Dermis blood vessel endothelial cell (primary cell): ENCODE data around the gene DLG2. TPM values are rescaled to one million over a fixed set of nuclear protein-coding genes. Genes with fewer than 3 reads are reported as not detected.

Source experiments
- DNase-seq: peaks from one replicate; pipeline ENCODE4 v3.0.0; 2010
- total RNA-seq: library from RNA; depleted of rRNA; stranded (reverse); fragments of >200 nt; gene quantifications from 2 replicates; pipeline ENCODE4 v1.2.3, GENCODE V29; 2014

The DLG2 gene
- total RNA-seq, 1 donor from 2014 or later, result 0.17 TPM

DNA sequence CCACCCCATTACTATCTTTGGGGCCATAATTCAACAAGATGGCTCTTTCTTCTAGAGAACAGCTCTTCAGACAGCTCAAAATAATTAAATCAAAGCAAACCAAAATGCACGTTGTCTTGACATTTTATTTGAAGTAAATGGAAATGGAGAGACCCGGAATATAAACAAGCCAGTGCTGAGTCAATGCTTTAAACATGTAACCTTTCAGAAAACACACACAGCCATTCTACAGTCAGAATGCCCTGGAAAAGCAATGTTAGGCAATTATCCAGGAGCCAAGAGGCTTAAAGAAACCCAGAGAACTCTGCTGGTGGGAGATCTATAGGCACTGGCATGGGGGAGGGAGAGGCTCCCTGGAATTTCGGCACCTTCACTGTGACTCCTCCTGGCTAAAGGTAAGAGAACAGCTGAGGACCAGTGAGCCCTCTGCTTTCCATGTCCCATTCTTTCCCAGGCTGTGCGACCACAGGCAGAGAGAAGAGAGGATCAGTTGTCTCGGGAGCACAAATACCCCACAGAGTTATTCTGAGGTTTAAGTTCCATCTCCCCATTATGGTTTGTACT lies 2086.9 kb downstream of the DLG2 start:
- DNase-seq, result no peak

DNA sequence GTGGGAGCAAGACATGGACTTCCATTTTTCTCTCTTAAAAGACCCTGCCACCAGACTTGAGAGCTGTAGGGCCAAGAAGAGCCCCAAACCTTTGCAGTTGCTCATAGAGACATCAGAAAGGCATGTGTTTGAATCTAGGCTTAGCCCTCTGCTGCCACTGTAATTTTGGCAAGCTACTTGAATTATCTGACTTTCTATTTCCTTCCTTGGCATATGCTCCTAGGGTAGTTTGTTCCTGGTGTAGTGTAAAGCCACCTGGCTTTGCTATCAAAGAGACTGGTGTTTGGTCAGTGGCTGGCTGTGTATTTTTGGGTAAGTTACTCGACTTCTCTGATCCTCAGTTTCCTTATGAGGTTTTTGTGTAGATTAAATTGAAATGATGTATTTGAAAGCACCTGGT lies 2088.9 kb downstream of the DLG2 start:
- DNase-seq, result no peak

DNA sequence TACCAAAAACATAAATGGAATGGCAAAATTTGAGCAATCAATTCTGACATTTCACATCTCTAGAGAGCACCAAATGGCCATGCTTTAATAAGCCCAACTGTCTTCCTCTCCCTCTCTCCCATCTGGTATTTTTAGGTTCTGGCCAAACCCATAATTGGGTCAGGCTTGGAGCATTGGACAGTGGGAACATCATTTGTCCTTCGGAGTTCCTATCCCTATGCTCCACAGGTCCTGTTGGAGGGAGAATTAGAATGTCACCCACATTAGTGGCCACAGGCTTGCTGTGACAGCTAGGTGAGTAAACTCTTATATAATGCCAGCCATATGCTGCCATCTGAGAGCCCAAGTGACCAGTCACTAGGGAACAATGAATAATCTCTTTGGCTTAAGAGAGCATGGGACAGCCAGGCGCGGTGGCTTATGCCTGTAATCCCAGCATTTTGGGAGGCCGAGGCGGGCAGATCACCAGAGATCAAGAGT lies 2090.0 kb downstream of the DLG2 start:
- no peak for DNase-seq

DNA sequence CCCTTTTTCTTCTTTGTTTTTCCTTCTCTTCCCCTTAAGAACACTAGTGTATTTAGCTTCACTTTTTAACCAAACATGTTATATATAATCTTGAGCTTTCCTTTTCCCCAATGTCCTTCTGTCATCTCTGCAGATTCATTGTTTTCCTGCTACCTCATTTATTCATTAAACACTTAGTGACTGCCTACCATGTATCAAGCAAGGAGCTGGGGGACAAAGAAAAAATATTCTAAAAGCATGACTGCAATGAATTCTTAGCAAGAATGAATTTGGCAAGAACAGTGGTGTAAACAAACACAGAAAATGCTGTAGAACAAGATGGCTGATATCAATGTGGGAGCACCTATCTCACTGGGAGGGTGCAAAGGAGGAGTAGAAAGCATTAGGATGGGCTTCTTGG lies 2094.0 kb downstream of the DLG2 start:
- DNase-seq, result no peak

DNA sequence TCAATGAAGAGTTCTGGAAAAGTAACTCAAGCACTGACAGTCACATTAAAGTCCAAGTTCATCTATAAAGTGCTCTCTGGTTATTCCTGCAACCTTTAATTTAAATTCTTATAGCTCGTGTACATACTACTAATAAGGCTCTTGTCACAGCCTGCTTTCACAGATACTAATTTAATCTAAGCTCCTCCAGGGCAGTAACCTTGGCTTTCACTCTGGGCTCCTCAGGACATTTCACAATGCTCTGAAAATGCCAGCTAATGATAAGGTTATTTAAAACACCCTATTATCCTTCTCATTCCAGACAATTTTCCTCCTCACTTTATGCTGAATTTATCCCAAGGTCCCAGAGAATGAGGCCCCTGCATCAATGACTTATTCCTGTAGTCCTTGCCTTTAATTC lies 2098.3 kb downstream of the DLG2 start:
- no peak for DNase-seq

DNA sequence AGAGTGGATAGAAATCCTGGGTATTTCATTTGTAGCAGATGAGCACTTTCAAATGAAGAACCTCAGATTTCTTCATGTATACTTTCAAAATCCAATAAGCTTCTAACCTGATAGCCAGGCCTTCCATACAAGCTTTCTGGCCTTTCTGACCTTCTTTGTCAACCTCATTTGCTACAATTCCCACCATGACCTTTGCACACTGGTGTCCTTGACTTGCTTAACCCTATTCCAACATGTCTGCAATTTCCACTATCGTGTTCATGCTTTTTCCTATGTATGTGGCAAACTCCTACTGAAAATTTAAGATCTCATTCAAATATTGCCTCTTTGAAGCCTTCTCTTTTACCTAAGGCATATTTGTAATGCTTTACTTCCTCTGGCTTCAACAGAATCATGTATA lies 2098.9 kb downstream of the DLG2 start:
- no peak for DNase-seq

DNA sequence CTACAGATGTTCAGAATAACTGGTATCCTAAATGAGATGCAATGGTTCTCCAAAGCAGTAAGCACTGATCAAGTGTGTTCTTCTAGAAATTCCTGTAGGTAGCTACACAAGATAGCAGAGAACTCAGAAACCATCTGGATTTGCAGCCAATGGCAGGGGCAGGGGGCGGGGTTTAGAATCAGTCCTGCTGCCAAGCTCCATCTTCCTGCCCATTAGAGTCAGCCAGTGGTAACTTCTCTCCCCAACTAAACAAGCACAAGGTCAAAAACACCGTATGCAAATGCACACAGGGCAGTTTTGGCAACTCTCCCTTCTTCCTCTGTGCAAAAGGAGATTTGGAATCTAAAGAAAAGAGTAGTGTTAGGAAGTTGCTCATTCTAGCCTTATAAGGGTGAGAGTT lies 2103.5 kb downstream of the DLG2 start:
- no peak for DNase-seq

DNA sequence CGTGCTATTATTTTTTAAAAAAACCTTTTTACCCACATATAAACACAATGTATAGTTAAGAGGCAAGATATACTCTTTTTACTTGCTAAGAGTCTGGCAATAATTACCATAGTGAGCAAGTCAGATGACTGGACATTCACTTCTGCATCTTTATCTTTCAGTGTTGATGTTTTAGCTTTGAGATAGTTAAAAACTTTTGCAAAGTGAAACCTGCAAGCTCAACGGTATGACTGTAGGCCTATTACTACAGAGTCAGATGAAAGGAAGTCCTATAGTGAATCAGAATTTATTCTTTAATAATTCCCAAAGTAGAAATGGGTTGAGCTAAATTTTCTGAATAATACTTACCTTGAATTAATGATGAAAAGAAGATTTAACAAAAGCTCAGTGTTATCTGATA lies 2104.2 kb downstream of the DLG2 start:
- DNase-seq, result no peak

DNA sequence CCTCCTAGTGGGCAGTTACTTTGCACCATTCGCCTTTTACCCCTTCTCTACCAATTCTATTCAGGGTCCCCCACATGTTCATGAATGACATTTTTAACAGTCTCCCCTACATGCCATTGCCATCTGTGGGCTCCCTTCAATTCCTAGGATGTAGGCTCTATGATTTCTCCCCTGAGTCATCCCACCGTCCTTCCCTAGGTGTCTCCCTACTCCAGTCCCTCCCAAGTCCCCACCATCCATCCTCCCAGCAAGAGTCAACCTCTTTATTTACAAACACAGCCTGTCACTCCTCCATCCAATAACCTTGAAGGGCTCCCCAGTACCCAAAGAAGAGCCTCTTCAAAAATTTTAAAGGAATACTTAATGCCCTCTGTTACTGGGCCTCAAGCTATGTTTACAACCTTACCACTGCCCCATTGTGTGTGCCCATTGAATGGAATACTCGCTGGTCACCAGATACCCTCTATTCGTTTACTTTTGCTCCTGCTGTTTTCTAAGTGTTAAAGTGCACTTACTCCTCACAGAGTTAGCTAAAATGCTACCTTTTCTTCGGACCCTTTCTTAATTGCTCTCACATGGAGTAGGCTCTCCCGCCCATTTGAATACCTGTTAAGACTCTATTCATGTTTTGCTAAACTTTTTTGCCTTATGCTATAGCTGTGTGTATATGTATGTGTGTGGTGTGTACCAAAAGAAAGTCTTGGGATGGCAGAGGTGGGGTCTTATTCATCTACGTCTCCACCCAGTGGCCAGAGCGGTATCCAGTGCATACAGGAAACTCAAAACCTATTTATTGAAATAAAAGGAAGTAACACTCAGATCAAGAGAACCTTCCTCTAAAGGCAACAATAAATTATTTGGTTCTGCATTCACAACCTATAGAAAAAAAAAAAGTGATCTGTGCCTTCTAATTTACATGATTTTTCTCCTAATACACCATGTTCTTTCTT lies 2105.2 kb downstream of the DLG2 start:
- DNase-seq, result no peak

DNA sequence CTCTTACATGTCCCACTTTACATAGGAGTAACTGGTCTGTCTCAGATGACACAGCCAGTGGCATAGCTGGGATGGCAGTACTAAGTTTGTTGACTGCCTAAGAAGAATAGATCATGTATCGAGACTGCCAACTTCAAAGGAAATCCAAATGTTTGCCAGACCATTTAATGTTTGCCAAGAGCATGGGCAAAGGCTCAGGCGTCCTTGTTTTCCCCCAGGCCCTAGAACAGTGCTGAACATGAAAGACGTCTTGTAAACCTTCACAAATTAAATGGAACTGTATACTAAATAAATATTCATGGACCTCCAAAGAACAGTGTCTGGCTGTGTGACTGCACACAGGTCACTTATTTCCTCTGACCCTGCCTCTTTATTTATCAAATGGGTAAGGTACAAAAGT lies 2106.3 kb downstream of the DLG2 start:
- no peak for DNase-seq

DNA sequence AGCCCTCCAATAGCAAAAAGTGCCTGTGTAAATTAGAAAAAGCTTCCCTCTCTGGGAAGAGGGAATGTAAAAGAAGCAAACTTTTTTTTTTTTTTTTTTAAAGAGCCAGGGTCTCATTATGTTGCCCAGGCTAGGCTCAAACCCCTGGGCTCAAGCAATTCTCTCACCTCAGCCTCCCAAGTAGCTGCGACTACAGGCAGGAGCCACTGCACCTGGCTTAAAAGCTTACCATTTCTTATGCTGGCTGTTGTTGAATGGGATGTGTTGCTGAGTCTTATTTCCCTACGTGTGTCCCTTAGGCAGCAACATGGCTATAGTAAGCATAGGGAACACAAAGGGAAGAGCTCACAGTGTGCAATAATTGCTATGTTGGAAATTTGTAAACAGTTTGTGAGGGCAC lies 2115.5 kb downstream of the DLG2 start:
- no peak for DNase-seq

DNA sequence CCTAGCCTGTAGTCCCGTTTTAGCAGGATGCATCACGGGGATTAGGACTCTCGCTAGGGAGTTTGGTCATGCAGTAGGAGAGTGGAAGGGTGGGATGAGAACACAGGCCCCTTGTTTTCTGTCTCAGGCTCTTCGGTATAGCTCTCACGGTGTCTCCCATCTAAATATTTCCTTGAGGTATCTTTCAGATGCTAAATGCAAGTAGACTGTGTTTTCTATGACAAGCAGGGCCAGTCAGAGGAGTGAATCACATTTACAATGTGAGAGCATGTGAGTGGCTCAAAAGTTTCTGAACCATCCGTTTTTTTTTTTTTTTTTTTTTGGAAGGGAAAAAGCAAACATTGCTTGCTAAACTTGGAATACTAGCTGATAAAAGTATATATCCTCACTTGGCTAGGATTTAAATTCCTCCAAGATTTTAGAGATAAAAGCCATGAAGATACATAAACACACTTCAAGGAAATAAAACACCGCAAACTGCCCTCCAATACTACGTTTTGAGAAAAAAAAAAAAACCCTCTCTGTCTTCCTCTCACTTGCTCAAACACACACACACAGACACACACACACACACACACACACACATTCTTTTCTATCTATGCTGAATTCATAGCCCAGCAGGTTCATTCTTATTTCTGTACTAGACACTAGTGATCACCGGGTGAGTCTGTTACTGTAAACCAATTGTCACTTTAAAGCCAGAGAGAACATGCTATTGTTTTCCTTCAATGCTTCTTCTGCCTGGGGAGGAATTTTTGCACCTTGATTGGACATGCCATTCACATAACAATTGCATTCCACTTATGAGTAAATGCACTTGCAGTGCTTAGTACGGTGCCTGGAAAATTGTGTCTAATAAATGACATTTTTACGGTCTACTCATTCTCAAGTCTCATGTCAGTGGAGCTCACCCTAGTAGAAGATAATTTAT lies 2116.3 kb downstream of the DLG2 start:
- no peak for DNase-seq

DNA sequence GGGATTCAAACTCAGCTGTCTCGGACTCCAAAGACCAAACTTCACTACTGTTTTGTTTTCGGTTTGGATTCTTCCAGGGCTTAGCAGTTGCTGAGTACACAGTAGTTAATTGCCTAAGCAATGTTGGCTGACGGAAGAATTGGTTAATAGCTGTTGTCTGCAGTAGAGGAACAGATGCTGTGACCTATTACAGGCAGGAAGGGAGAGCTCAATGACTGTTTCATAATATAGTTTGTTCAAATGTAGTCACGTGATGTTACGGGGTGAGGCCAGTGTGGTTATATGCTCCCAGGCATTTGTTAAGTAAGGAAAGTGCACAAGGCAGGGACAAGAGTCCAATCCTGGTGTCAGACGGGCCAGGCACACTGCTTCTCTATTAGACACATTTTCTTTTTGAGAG lies 2118.3 kb downstream of the DLG2 start:
- no peak for DNase-seq

DNA sequence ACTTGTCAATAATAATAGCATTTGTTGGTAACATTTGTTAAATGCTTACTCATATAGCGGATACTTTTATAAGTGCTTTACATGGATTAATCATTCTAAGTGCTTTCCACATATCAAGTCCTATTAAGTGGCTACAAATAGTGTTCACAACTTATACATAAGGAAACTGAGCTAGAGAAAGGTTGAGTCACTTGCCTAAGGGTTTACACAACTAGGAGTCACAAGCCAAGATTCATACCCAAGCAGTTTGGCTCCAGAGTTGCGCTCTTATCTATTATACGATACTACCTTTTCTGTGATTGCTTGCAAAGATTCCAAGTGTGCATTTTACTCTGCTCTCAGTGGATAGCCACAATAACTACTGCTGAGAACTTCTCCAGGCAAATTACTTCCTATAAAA lies 2125.1 kb downstream of the DLG2 start:
- no peak for DNase-seq

DNA sequence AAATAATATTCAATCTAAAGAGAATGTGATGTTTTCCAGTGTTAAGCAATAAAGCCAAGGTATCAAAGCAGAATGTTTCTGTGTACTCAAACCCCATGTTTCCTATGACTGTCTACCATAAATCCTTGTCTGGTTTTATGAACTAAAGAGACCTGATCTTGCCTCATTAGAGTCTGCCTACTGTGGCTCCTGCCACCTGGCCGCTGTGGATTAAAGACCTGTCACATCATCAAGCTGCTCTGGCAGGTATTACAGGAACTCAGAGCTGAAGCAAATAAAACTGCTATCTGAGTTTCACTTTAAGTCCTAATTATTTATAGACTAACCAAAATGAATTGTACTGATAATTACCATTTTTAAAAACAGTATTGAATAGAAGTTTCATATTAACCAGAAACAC lies 2133.2 kb downstream of the DLG2 start:
- no peak for DNase-seq

DNA sequence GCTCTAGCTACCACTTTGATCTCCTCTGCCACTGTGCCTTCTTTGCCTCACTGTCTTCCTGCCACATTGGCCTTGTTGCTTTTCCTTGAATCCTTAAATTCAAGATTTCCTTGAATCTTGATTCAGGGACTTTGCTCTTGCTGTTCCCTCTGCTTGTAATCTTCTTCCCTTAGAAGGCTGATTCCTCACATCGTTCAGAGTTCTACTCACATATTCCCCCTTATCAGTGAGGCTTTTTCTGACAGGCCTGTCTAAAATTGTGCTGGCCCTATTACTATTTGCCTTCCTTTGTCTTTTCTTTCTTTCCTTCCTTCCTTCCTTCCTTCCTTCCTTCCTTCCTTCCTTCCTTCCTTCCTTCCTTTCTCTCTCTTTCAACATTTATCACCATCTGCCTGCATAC lies 2134.1 kb downstream of the DLG2 start:
- no peak for DNase-seq

DNA sequence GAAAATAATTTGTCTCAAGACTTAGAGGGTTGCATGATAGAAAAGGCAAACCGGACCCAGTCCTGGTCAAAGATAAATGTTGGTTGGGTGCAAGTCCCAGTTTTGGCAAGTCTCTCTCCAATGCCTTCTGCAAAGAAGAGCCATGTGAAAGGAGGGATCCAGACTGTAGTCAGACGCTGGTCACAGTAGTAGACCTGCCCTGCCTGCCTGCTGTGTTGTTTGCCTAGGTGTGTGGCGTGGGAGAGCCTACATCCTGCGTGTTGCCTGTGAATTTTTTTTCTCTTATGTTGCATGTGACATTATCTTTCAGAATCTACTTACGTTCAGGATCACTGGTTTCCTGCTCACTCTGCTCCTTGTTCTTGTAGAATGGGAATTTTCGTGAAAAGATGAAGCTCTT lies 2143.3 kb downstream of the DLG2 start:
- no peak for DNase-seq

DNA sequence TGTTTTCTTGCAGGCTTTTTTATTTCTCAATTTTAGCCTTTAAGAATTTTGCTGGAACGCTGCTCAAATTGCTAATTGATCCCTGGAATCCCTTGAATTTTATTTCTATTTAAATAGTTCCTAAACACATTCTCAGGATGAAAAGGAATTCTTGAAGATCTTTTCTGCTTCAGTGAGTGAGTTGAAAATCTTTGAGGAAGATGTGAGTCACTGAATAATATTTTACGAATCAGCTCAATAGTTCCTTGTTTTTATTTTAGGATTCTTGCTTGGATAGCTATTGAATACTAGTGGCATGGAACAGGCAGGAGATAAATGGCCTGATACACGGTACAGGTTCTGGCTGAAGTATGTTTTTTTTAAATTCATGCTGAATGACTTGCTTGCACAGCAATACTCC lies 2146.3 kb downstream of the DLG2 start:
- no peak for DNase-seq

DNA sequence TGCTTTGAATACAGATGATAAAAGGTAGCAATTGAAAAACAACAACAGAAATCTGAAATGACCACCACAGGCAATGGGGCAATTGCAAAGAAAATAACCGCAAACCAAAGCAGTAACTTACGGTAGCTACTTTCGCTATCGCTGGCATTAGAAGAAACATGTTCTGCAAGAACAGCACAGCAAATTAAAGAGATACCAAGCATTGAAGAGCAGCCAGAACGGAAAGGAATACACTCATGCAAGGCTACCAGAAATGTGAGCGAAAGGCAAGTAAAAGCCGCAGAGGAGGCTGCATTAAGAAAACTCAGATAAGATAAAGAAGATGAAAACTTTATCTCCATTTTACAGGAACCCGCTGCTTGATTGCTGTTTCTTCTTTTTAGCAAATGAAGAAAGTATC lies 2146.9 kb downstream of the DLG2 start:
- DNase-seq, result no peak

DNA sequence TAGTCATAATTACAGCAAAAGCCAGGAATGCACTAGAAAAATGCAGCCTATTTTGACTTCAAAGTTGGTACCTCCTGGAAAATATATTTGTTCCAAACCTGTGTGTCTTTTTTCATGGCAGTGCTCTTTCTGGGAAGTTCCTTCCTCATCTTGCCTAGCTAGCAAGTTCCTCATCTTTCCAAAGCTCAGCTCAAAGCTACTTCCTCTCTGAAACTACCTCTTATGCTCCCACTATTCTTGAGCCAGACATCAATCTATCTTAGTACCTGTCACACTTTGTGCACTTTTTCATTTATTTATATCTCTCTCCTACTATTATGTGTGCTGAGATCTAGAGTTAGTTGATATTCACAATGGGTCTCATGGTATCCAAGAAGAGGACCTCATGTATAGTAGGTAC lies 2149.4 kb downstream of the DLG2 start:
- DNase-seq, result no peak

DNA sequence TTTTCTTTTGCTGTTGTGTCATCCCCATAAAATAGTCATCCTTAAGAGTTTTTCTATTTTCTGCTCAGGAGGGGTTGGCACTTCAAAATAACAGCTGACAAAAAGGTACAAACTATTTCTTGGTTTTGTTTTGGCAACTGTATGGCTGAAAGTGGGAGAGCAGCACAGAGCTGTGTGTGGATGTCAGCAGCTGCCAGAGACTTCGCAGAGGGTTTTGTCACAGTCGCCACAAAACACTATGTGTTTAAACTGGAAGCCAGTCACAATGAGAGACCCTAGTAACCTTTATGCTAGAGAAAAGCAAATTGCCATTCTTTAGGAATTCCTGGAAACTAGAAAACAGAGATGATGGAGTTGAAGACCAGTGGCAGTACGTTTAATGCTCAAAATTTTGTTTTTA lies 2151.4 kb downstream of the DLG2 start:
- no peak for DNase-seq

DNA sequence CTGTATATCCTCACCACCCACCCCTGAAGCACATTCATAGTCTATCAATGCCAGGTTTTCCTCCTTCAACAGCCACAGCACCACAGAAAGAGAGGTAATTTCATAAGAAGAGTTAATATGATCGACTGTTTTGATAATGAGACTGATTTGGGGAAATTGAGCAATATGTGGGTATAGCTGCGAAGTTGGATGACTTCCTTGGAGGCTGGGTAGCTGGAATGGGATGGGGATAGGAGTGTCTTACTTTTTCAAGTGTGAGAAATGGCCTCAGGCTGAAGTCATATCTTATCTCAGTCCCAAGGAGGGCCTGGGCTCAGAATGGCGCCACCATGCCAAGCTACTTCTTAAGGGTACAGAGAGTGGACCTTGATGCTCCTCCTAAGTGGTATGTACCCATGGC lies 2153.4 kb downstream of the DLG2 start:
- no peak for DNase-seq

DNA sequence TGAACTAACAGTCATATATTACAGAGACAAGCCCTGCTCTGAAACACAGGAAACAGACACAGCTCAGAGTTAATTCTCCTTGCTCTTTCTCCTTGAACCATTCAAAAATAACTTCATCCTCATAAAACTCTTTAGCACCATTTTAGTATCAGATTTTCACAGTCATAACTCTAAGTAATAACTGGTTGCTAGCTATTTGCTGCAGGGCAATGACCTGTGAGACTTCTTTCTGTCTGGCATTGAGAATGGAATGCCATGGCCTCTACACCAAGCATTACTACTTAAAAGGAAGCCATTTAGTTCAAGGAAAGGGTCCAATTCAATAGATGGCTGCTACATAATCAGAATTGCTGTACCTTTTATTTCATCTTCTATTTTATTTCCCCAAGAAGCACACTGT lies 2154.3 kb downstream of the DLG2 start:
- DNase-seq, result no peak
